HEK293 (cell line): ENCODE data around the gene AIF1.
A peak's percentile ranks its signal among the peaks of the same experiment; 100 is the strongest.

Source experiments
- CTCF ChIA-PET: fragments of 350-600 bp; formaldehyde crosslinking; extraction: SDS; loops from one replicate; lab custom pipeline; 2021; ENCODE audit warnings: antibody characterized with exemption; lab: Yijun Ruan, JAX
- POLR2A ChIA-PET: fragments of 300-600 bp; formaldehyde crosslinking; extraction: SDS; loops from one replicate; lab custom pipeline; 2020; ENCODE audit warnings: antibody characterized with exemption, inconsistent platforms; lab: Yijun Ruan, JAX
- H3K27ac ChIP-seq: fragments of 200-500 bp; sonication (Bioruptor generic); 2 replicates; pipeline ENCODE4 v1.5.1; 2014; ENCODE audit warnings: low read depth, low read length, control low read depth, inconsistent platforms; ENCODE audit errors: extremely low read depth
- H3K36me3 ChIP-seq, 2 experiments: fragments of 200-500 bp in 1 of 2; sonication (Bioruptor generic) in 1 of 2; 1 replicate in 1 of 2; 2 replicates in 1 of 2; pipeline ENCODE4 v1.5.1; 2014 to 2017; ENCODE audit warnings: inconsistent platforms in 2 of 2, low read length in 2 of 2; ENCODE audit not compliant: control insufficient read depth in 2 of 2, insufficient read depth in 1 of 2
- H3K4me1 ChIP-seq: fragments of 200-500 bp; sonication (Bioruptor generic); 2 replicates; pipeline ENCODE4 v1.5.1; 2014; ENCODE audit warnings: mild to moderate bottlenecking, low read length, inconsistent platforms; ENCODE audit not compliant: control insufficient read depth, insufficient read depth
- H3K4me3 ChIP-seq: 2 replicates; pipeline ENCODE4 v1.5.1; 2011; ENCODE audit warnings: low read depth, mild to moderate bottlenecking, control low read depth, low read length, moderate library complexity
- H3K9me3 ChIP-seq: fragments of 200-500 bp; sonication (Bioruptor generic); 2 replicates; pipeline ENCODE4 v1.5.1; 2014; ENCODE audit warnings: low read depth, low read length, inconsistent platforms; ENCODE audit not compliant: control insufficient read depth, insufficient read depth
- EGR2 ChIP-seq: fragments of 450-650 bp; formaldehyde crosslinking; IDR thresholded peaks from 2 replicates; pipeline ENCODE4 v1.5.1; 2016; ENCODE audit warnings: low read depth, missing biosample characterization, missing genetic modification characterization
- GLIS2 ChIP-seq: fragments of 450-650 bp; formaldehyde crosslinking; IDR thresholded peaks from 2 replicates; pipeline ENCODE4 v1.5.1; 2016; ENCODE audit warnings: missing biosample characterization, missing genetic modification characterization
- KLF16 ChIP-seq: fragments of 450-650 bp; formaldehyde crosslinking; IDR thresholded peaks from 2 replicates; pipeline ENCODE4 v1.5.1; 2017; ENCODE audit warnings: missing biosample characterization, missing genetic modification characterization
- KLF8 ChIP-seq: fragments of 450-650 bp; formaldehyde crosslinking; IDR thresholded peaks from 2 replicates; pipeline ENCODE4 v1.5.1; 2016; ENCODE audit warnings: missing biosample characterization, missing genetic modification characterization
- RBAK ChIP-seq: fragments of 450-650 bp; formaldehyde crosslinking; IDR thresholded peaks from 2 replicates; pipeline ENCODE4 v1.5.1; 2016; ENCODE audit warnings: missing biosample characterization, missing genetic modification characterization
- REPIN1 ChIP-seq: fragments of 450-650 bp; formaldehyde crosslinking; IDR thresholded peaks from 2 replicates; pipeline ENCODE4 v1.5.1; 2017; ENCODE audit warnings: missing biosample characterization, missing genetic modification characterization, low read depth
- SP2 ChIP-seq: fragments of 450-650 bp; formaldehyde crosslinking; IDR thresholded peaks from 2 replicates; pipeline ENCODE4 v1.5.1; 2016; ENCODE audit warnings: missing biosample characterization, missing genetic modification characterization
- SP7 ChIP-seq: fragments of 450-650 bp; formaldehyde crosslinking; IDR thresholded peaks from 2 replicates; pipeline ENCODE4 v1.5.1; 2016; ENCODE audit warnings: missing biosample characterization, missing genetic modification characterization
- YY1 ChIP-seq: fragments of 450-650 bp; formaldehyde crosslinking; IDR thresholded peaks from 2 replicates; pipeline ENCODE4 v1.5.1; 2018; ENCODE audit warnings: missing biosample characterization, missing genetic modification characterization
- YY2 ChIP-seq: fragments of 450-650 bp; formaldehyde crosslinking; IDR thresholded peaks from 2 replicates; pipeline ENCODE4 v1.5.1; 2016; ENCODE audit warnings: missing biosample characterization, missing genetic modification characterization
- ZBTB20 ChIP-seq: fragments of 450-650 bp; formaldehyde crosslinking; IDR thresholded peaks from 2 replicates; pipeline ENCODE4 v1.5.1; 2016; ENCODE audit warnings: missing biosample characterization, missing genetic modification characterization
- ZFP69B ChIP-seq: fragments of 450-650 bp; formaldehyde crosslinking; IDR thresholded peaks from 2 replicates; pipeline ENCODE4 v1.5.1; 2016; ENCODE audit warnings: missing biosample characterization, missing genetic modification characterization
- ZNF10 ChIP-seq: fragments of 450-650 bp; formaldehyde crosslinking; IDR thresholded peaks from 2 replicates; pipeline ENCODE4 v1.5.1; 2017; ENCODE audit warnings: missing biosample characterization, missing genetic modification characterization
- ZNF2 ChIP-seq: fragments of 450-650 bp; formaldehyde crosslinking; IDR thresholded peaks from 2 replicates; pipeline ENCODE4 v1.5.1; 2016; ENCODE audit warnings: missing biosample characterization, missing genetic modification characterization
- ZNF302 ChIP-seq: fragments of 450-650 bp; formaldehyde crosslinking; IDR thresholded peaks from 2 replicates; pipeline ENCODE4 v1.5.1; 2016; ENCODE audit warnings: missing biosample characterization, missing genetic modification characterization, low read depth
- ZNF366 ChIP-seq: fragments of 450-650 bp; formaldehyde crosslinking; conservative IDR thresholded peaks from 2 replicates; pipeline ENCODE4 v1.5.1; 2016; ENCODE audit warnings: missing biosample characterization, missing genetic modification characterization
- ZNF501 ChIP-seq: fragments of 450-650 bp; formaldehyde crosslinking; IDR thresholded peaks from 2 replicates; pipeline ENCODE4 v1.5.1; 2016; ENCODE audit warnings: missing biosample characterization, missing genetic modification characterization
- ZNF555 ChIP-seq: fragments of 450-650 bp; formaldehyde crosslinking; conservative IDR thresholded peaks from 2 replicates; pipeline ENCODE4 v1.5.1; 2017; ENCODE audit warnings: missing biosample characterization, mild to moderate bottlenecking, missing genetic modification characterization, inconsistent platforms
- ZNF561 ChIP-seq: fragments of 450-650 bp; IDR thresholded peaks from 2 replicates; pipeline ENCODE4 v1.5.1; 2018; ENCODE audit warnings: missing biosample characterization, missing genetic modification characterization, borderline replicate concordance
- ZNF623 ChIP-seq: fragments of 450-650 bp; formaldehyde crosslinking; IDR thresholded peaks from 2 replicates; pipeline ENCODE4 v1.5.1; 2016; ENCODE audit warnings: missing biosample characterization, missing genetic modification characterization
- ZNF670 ChIP-seq: fragments of 450-650 bp; formaldehyde crosslinking; IDR thresholded peaks from 2 replicates; pipeline ENCODE4 v1.5.1; 2016; ENCODE audit warnings: missing biosample characterization, missing genetic modification characterization, low read depth
- ZNF677 ChIP-seq: fragments of 450-650 bp; IDR thresholded peaks from 2 replicates; pipeline ENCODE4 v1.5.0; 2018; ENCODE audit warnings: missing biosample characterization, mild to moderate bottlenecking, missing genetic modification characterization, moderate library complexity
- TF ChIP-seq, protein P1 (sequence below): fragments of 450-650 bp; formaldehyde crosslinking; IDR thresholded peaks from 2 replicates; pipeline ENCODE4 v1.5.1; 2016; ENCODE audit warnings: missing biosample characterization, missing genetic modification characterization
- TF ChIP-seq, protein P2 (sequence below): fragments of 450-650 bp; formaldehyde crosslinking; IDR thresholded peaks from 2 replicates; pipeline ENCODE4 v1.5.1; 2016; ENCODE audit warnings: missing biosample characterization, missing genetic modification characterization
- TF ChIP-seq, protein P3 (sequence below): fragments of 450-650 bp; IDR thresholded peaks from 2 replicates; pipeline ENCODE4 v1.5.1; 2018; ENCODE audit warnings: missing biosample characterization, missing genetic modification characterization
- TF ChIP-seq, protein P4 (sequence below): sonication (generic); formaldehyde crosslinking; IDR thresholded peaks from 2 replicates; pipeline ENCODE4 v1.8.1; 2022; ENCODE audit warnings: mild to moderate bottlenecking, moderate library complexity, missing genetic modification reagents
- TF ChIP-seq, protein P5 (sequence below): fragments of 450-650 bp; formaldehyde crosslinking; IDR thresholded peaks from 2 replicates; pipeline ENCODE4 v1.5.1; 2016; ENCODE audit warnings: missing biosample characterization, missing genetic modification characterization

AIF1 gene

DNA sequence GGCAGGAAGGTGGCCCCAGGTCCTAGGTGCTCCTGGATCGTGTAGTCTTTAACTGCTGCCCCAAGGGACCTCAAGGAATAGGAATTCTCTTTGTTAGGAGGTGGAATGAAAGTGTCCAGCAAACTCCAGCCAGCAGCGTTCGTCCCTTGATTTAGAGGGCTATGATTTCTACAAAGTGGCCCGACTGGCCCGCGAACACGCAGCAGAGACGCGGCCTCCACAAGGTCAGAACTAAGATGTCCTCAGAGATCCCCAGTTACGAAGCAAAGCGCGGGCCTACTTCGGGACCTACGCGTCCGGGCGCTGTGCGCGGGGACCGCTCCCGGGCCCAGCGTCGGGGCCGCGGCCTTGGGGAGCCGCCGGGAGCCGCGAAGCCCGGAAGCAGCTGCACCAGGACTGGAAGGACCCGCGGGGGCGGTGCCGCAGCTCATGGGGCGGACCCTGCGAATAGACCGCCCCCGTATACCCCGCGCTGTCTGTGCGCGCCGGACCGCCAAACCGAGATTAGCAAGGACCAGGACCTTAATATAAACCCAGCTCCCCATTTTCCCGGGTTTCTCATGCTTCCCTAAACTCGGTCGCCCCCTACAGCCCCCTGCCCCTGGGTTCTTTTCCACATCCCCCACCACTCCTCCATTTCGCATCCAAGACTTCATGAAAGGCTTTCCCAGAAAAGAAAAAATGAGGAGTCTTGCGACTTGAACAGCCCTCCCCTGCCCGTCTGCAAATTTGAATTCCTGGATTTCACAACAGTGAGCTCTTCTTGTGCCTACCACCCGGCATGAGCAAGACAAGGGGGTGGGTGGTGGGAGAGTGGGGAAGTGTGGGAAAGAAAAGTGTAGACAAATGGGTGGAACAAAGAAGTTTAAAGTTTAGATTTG lies 45.6 kb downstream of the AIF1 start, which contains the start of gene C6orf47:
Gene C6orf47, minus strand, starts transcription at position 398 of the 881 bp plus-strand sequence. CDS start 831 bp downstream, outside the sequence.
- CTCF ChIA-PET, result interaction anchor here (0.5 to 1.5 kb wide), 10 partner anchors 9 to 595 kb away, joined by 3 to 16 read pairs (median 4); partner anchors contain the start of gene BAG6
- no peaks in the 10 kb centered on the region for H3K9me3 ChIP-seq
- TF ChIP-seq KLF8 (tag by site-specific recombination) (peak; percentile 60), YY1 (tag by site-specific recombination) (no peak), SP2 (tag by site-specific recombination) (peak; percentile 92), ZNF677 (tag by site-specific recombination) (no peak), SP7 (0 out of 2 replicates have a peak, but pooled peaks have one; percentile 43), ZFP69B (tag by site-specific recombination) (peak; percentile 44; the same call in 1 of the 2 replicates), EGR2 (tag by site-specific recombination) (peak; percentile 64; the same call in 1 of the 2 replicates), ZNF501 (tag by site-specific recombination) (peak; percentile 49; the same call in 1 of the 2 replicates), ZNF623 (no peak; the same call in 1 of the 2 replicates), KLF16 (tag by site-specific recombination) (peak; percentile 69), ZNF555 (no peak), ZNF302 (no peak), GLIS2 (tag by site-specific recombination) (peak; percentile 56), YY2 (tag by site-specific recombination) (no peak), REPIN1 (tag by site-specific recombination) (0 out of 2 replicates have a peak, but pooled peaks have one; percentile 42), ZNF670 (no peak), ZNF2 (tag by site-specific recombination) (0 out of 2 replicates have a peak, but pooled peaks have one; percentile 16), RBAK (no peak), ZNF10 (tag by site-specific recombination) (0 out of 2 replicates have a peak, but pooled peaks have one; percentile 31), ZNF366 (no peak), ZNF561 (peak; percentile 88), ZBTB20 (tag by site-specific recombination) (peak; percentile 96)
- TF ChIP-seq, protein P1, sequence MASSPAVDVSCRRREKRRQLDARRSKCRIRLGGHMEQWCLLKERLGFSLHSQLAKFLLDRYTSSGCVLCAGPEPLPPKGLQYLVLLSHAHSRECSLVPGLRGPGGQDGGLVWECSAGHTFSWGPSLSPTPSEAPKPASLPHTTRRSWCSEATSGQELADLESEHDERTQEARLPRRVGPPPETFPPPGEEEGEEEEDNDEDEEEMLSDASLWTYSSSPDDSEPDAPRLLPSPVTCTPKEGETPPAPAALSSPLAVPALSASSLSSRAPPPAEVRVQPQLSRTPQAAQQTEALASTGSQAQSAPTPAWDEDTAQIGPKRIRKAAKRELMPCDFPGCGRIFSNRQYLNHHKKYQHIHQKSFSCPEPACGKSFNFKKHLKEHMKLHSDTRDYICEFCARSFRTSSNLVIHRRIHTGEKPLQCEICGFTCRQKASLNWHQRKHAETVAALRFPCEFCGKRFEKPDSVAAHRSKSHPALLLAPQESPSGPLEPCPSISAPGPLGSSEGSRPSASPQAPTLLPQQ (tag by site-specific recombination), result peak; percentile 73; the same call in 1 of the 2 replicates
- TF ChIP-seq, protein P2, sequence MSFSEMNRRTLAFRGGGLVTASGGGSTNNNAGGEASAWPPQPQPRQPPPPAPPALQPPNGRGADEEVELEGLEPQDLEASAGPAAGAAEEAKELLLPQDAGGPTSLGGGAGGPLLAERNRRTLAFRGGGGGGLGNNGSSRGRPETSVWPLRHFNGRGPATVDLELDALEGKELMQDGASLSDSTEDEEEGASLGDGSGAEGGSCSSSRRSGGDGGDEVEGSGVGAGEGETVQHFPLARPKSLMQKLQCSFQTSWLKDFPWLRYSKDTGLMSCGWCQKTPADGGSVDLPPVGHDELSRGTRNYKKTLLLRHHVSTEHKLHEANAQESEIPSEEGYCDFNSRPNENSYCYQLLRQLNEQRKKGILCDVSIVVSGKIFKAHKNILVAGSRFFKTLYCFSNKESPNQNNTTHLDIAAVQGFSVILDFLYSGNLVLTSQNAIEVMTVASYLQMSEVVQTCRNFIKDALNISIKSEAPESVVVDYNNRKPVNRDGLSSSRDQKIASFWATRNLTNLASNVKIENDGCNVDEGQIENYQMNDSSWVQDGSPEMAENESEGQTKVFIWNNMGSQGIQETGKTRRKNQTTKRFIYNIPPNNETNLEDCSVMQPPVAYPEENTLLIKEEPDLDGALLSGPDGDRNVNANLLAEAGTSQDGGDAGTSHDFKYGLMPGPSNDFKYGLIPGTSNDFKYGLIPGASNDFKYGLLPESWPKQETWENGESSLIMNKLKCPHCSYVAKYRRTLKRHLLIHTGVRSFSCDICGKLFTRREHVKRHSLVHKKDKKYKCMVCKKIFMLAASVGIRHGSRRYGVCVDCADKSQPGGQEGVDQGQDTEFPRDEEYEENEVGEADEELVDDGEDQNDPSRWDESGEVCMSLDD (tag by site-specific recombination), result no peak; the same call in 1 of the 2 replicates
- TF ChIP-seq, protein P3, sequence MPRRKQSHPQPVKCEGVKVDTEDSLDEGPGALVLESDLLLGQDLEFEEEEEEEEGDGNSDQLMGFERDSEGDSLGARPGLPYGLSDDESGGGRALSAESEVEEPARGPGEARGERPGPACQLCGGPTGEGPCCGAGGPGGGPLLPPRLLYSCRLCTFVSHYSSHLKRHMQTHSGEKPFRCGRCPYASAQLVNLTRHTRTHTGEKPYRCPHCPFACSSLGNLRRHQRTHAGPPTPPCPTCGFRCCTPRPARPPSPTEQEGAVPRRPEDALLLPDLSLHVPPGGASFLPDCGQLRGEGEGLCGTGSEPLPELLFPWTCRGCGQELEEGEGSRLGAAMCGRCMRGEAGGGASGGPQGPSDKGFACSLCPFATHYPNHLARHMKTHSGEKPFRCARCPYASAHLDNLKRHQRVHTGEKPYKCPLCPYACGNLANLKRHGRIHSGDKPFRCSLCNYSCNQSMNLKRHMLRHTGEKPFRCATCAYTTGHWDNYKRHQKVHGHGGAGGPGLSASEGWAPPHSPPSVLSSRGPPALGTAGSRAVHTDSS (tag by site-specific recombination), result no peak
- TF ChIP-seq, protein P4, sequence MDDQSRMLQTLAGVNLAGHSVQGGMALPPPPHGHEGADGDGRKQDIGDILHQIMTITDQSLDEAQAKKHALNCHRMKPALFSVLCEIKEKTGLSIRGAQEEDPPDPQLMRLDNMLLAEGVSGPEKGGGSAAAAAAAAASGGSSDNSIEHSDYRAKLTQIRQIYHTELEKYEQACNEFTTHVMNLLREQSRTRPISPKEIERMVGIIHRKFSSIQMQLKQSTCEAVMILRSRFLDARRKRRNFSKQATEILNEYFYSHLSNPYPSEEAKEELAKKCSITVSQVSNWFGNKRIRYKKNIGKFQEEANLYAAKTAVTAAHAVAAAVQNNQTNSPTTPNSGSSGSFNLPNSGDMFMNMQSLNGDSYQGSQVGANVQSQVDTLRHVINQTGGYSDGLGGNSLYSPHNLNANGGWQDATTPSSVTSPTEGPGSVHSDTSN (CRISPR knock-in tag), result peak; percentile 66; the same call in 1 of the 2 replicates
- TF ChIP-seq, protein P5, sequence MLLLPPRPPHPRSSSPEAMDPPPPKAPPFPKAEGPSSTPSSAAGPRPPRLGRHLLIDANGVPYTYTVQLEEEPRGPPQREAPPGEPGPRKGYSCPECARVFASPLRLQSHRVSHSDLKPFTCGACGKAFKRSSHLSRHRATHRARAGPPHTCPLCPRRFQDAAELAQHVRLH, result 0 out of 2 replicates have a peak, but pooled peaks have one; percentile 9

More for the DNA sequence above, 45.6 kb downstream of the AIF1 start, which contains the start of gene C6orf47:
- Histone ChIP-seq H3K27ac (peak within 1 kb of the TSS; percentile 73), H3K36me3 (peaks cover 0 to 51% of the 10 kb centered on the region in 2 experiments; a peak in 2 of 3 replicates), H3K4me3 (peak within 1 kb of the TSS; percentile 67), H3K4me1 (peaks cover 6% of the 10 kb centered on the region; the same call in 1 of the 2 replicates)
- POLR2A ChIA-PET, result interaction anchor here (0.6 to 7.4 kb wide), 39 partner anchors 8 to 1311 kb away, joined by 3 to 180 read pairs (median 5); partner anchors contain the start of genes ABHD16A, APOM, ATP6V1G2 and BAG6
